ENCODE measurements around the gene CHCHD6.

- no peak for TF ChIP-seq TAF1 (IDR thresholded peaks at IDR 0.05; ENCODE audit: borderline replicate concordance, insufficient read depth, low read length)
- no peak for TF ChIP-seq POLR2AphosphoS5 (IDR thresholded peaks at IDR 0.05; ENCODE audit: low read depth, low read length)
- no peak for TF ChIP-seq SIN3A (IDR thresholded peaks at IDR 0.05; ENCODE audit: borderline replicate concordance, insufficient read depth, low read length)
- no peak for TF ChIP-seq REST (IDR thresholded peaks at IDR 0.05; ENCODE audit: insufficient read depth in 1 of 2, low read depth in 2 of 2, low read length in 2 of 2)
- no peak for TF ChIP-seq FOXP2 (optimal IDR thresholded peaks at IDR 0.05; ENCODE audit: borderline replicate concordance, extremely low read depth, extremely low read length, insufficient read depth)
Measured at GRCh38 chr3:126718561-126719445, 14.8 kb downstream of the CHCHD6 start.
